Stimulated activated naive CD8-positive, alpha-beta T cell treated with anti-CD3 and anti-CD28 coated beads, Interleukin-15, amount 100 ng/mL, for 72 hours (primary cell): ENCODE results near the gene BCL2.

ENCODE experiments used
- ATAC-seq: fragments of 150-1000 bp; cut with Tn5 transposase; 2 replicates; pipeline ENCODE4 v1.10.0; 2021; ENCODE audit warnings: mild to moderate bottlenecking, moderate library complexity
- DNase-seq, 2 donors: peaks; one replicate each; pipeline ENCODE4 v3.0.0; 2021 to 2022
- H3K27ac Mint-ChIP-seq, 2 donors: one replicate each; pipeline ENCODE4 v1.8.0; 2022; ENCODE audit warnings: mild to moderate bottlenecking in 2 of 2, mixed read lengths in 2 of 2, moderate library complexity in 2 of 2
- H3K27me3 Mint-ChIP-seq: one replicate; pipeline ENCODE4 v1.8.0; 2022; ENCODE audit warnings: mixed read lengths
- H3K4me1 Mint-ChIP-seq: one replicate; pipeline ENCODE4 v1.8.0; 2022; ENCODE audit warnings: mild to moderate bottlenecking, mixed read lengths
- H3K4me3 Mint-ChIP-seq, 2 donors: one replicate each; pipeline ENCODE4 v1.8.0; 2022; ENCODE audit warnings: mild to moderate bottlenecking in 2 of 2, mixed read lengths in 2 of 2, moderate library complexity in 1 of 2
- H3K9me3 Mint-ChIP-seq, 2 donors: one replicate each; pipeline ENCODE4 v1.8.0; 2022; ENCODE audit warnings: mixed read lengths in 2 of 2

BCL2 gene

DNA sequence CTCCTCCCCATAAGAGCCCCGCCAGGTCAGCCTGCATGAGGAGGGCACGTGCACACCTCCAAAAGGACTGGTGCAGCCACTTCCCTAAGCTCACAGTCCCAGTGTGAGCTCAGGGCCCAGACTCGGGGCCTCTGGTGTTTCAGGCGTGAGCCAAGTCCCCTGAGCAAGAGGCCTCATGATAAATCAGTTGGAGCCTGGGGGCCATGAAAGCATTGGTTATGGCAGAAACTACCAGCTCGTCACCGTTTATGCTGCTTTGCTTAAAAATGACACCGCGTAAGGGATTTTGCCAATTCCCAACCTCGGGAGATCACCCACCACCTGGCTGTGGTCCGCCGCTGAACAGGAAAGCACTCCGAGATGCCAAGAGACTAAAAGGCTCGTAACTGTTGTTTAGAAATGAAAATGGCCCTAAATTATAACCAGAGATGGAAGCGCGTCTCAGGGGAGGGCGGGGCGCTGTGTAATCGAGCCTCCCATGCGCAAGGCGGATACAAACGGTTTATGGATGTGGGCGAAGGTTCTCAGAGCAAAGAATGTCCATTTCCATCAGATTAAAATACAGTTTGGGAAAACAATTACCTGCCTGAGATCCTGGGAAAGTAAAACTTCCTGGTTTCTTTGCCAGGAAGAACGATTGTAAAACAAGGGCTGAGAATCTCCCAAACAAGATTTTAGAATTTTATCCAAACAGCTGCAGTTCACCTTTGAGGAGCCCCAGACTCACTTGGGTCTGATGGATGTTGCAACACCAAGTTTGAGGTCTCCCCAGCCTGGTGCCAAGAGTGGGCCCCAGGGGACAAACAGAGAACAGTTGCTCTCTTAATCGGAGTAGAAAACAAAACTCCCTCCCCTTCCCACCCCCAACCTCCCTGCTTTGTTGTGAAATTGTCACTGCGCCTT is 141.4 kb downstream of the BCL2 start:
- Mint-ChIP-seq H3K27me3 (no peaks in the 10 kb centered on the region), H3K4me3 (no peak overlapping the region), H3K4me1 (peaks cover 92% of the 10 kb centered on the region), H3K27ac (no peak overlapping the region), H3K9me3 (no peaks in the 10 kb centered on the region)
- DNase-seq (no peak), ATAC-seq (no peak)

DNA sequence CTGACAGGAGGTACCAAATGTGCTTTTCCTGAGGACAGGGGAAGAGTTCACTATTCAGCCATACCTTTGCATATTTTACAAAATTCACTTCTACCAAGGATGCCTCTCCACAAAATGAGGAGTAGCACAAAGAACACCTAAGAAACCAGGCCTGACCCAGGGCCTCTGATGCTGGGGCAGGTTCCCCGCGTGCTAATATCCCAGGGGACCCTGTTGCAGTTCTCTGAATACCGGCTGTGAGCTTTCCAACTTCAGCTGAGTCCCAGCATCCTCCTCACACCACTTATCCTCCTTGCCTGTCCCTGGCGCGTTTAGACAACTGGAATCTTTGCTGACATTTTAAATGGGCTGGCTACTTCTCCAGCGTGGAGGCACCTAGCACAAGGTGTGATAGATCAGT is 142.3 kb downstream of the BCL2 start:
- ATAC-seq = no peak
- H3K27me3 Mint-ChIP-seq = no peaks in the 10 kb centered on the region
- no peak for DNase-seq
- H3K27ac Mint-ChIP-seq = peak overlapping the region in 1 of 2 donors; percentile 70
- no peak overlapping the region for H3K4me3 Mint-ChIP-seq
- H3K9me3 Mint-ChIP-seq = no peaks in the 10 kb centered on the region
- H3K4me1 Mint-ChIP-seq = peaks cover 86% of the 10 kb centered on the region

- no peaks in the 10 kb centered on the region for H3K9me3 Mint-ChIP-seq
- H3K27ac Mint-ChIP-seq = no peak overlapping the region
- DNase-seq = no peak
- no peaks in the 10 kb centered on the region for H3K27me3 Mint-ChIP-seq
- ATAC-seq = no peak
- no peak overlapping the region for H3K4me3 Mint-ChIP-seq
- peaks cover 70% of the 10 kb centered on the region for H3K4me1 Mint-ChIP-seq
These were observed 144.3 kb downstream of the BCL2 start for GRCh38 chr18:63175264-63175663.

DNA sequence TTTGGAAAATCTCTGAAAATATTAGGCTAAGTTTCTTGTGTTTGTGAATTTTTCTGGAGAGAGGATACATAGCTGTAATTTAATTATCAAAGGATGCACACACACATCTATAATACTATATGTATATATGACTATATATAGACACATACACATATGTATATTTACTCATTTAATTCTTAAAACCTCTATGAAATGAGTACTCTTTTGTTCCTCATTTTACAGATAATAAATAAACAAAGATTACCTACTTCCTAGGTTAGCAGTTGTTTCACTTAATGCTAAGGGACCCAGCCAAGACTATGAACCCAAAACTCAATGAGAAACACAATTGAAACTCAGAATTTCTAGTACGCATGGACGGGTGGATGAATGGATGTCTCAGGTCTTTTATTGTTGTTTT is 145.6 kb downstream of the BCL2 start:
- H3K4me1 Mint-ChIP-seq = peaks cover 63% of the 10 kb centered on the region
- H3K27me3 Mint-ChIP-seq = no peaks in the 10 kb centered on the region
- H3K27ac Mint-ChIP-seq = no peak overlapping the region
- no peak overlapping the region for H3K4me3 Mint-ChIP-seq
- ATAC-seq = no peak
- no peak for DNase-seq
- H3K9me3 Mint-ChIP-seq = no peaks in the 10 kb centered on the region

DNA sequence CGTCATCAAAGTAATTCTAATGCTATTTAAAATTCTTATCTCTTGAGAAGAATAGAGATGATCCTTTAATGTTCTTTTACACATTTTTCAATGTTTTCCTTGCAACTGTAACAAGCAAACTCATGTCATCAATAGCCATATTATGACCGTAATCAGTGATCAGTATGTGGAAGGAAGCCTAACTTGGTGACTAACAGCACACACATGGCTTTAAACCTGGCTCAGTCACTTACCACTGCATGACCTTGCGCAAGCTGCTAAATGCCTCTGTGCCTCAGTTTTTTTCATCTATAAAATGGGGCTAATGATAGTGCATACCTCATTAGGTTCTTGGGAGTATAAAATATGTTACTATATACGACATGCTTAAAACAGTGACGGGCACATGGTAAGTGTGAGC is 149.7 kb downstream of the BCL2 start:
- DNase-seq (no peak), ATAC-seq (no peak)
- Mint-ChIP-seq H3K4me1 (peaks cover 42% of the 10 kb centered on the region), H3K27me3 (no peaks in the 10 kb centered on the region), H3K9me3 (no peaks in the 10 kb centered on the region), H3K4me3 (no peak overlapping the region), H3K27ac (no peak overlapping the region)

- no peak overlapping the region for H3K27ac Mint-ChIP-seq
- ATAC-seq (no peak), DNase-seq (no peak)
- H3K27me3 Mint-ChIP-seq = no peaks in the 10 kb centered on the region
- no peaks in the 10 kb centered on the region for H3K9me3 Mint-ChIP-seq
- no peak overlapping the region for H3K4me3 Mint-ChIP-seq
- peaks cover 47% of the 10 kb centered on the region for H3K4me1 Mint-ChIP-seq
These were observed 151.3 kb downstream of the BCL2 start for GRCh38 chr18:63168287-63168686.

DNA sequence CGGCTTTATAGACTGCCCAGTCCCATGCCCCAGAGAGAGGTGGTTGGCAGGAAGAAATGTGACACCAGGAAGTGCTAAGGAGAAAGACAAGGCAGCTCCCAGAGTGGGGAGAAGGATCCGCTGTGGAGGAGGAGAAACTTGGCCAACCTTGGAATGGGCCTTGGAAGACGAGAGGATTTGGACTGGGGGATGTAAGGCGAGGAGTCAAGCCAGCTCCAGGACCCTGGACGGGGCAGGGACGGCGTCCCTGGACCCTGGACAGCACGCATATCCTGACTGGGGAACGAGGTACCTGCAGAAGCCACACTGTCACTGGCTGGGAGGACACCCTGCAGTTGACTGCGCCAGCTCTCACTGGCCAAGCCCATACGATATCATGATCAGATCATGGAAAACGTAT is 153.4 kb downstream of the BCL2 start:
- Mint-ChIP-seq H3K27ac (no peak overlapping the region), H3K4me3 (no peak overlapping the region), H3K27me3 (no peaks in the 10 kb centered on the region), H3K9me3 (peaks cover 0 to 4% of the 10 kb centered on the region in 2 donors), H3K4me1 (peaks cover 61% of the 10 kb centered on the region)
- DNase-seq (no peak), ATAC-seq (no peak)

DNA sequence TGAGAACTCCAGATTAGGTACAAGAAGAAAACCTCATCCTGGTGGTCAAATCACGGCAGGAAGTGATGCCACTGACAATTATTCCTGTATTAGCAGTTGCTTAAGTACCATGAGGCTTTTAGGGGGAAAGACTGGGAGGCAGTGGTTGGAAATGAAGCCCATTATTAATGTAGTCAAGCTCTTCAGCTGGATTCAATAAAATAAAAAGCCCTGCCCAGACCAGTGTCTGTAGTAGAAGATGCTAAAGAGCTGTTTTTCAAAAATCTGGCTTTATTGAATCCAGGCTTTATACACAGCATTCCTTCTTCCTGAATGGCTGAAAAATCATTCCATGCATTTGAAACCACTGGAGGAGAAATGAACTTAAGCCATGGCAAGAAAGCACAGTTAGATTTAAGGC is 155.2 kb downstream of the BCL2 start:
- no peaks in the 10 kb centered on the region for H3K27me3 Mint-ChIP-seq

DNA sequence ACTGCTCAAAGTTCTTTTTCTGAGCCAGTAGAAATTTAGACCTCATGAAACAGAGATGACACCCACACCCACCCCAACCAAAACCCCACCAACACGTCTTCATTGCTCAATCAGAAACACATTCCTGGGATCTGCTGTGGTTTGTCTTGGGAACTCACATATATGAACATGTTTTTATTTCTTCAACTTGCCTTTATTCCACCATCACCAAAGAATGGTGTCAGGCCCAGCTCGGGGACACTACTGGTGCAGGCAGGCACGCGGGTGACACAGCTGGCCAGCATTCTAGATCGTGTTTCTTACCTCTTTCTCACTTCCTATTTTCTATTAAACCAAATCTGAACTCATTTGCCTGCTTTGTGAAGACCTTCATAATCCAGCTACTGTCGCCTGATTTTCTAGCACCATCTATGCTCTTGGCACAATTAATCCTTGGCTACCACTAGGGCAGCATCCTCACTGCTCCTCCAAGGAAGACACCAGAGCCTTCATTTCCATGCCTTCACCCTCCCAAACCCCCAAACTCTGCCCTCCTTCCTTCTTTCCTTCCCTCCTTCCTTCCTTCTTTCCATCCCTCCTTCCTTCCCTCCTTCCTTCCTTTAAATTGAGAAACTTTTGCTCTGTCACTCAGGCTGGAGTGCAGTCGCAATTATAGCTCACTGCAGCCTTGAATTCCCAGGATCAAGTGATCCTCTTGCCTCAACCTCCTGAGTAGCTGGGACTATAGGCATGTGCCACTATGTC is 157.1 kb downstream of the BCL2 start:
- ATAC-seq (no peak), DNase-seq (peak; percentile 45 to 59)
- Mint-ChIP-seq H3K27me3 (no peaks in the 10 kb centered on the region), H3K4me1 (peaks cover 91% of the 10 kb centered on the region), H3K4me3 (peak overlapping the region; percentile 72 to 90), H3K27ac (peak overlapping the region; percentile 98 to 99), H3K9me3 (peaks cover 0 to 4% of the 10 kb centered on the region in 2 donors)

More for the DNA sequence above, 155.2 kb downstream of the BCL2 start:
- H3K4me3 Mint-ChIP-seq = no peak overlapping the region
- DNase-seq (no peak), ATAC-seq (no peak)
- H3K9me3 Mint-ChIP-seq = peaks cover 0 to 4% of the 10 kb centered on the region in 2 donors
- H3K27ac Mint-ChIP-seq = no peak overlapping the region
- H3K4me1 Mint-ChIP-seq = peaks cover 75% of the 10 kb centered on the region

GRCh38 chr18:63161761-63162195 is 157.8 kb downstream of the BCL2 start:
- DNase-seq = peak; percentile 79 to 88
- H3K4me3 Mint-ChIP-seq = peak overlapping the region; percentile 72 to 90
- peak overlapping the region; percentile 98 to 99 for H3K27ac Mint-ChIP-seq
- H3K4me1 Mint-ChIP-seq = peaks cover 92% of the 10 kb centered on the region
- peaks cover 0 to 4% of the 10 kb centered on the region in 2 donors for H3K9me3 Mint-ChIP-seq
- H3K27me3 Mint-ChIP-seq = no peaks in the 10 kb centered on the region
- ATAC-seq = peak; percentile 88

GRCh38 chr18:63161032-63161760 is 158.4 kb downstream of the BCL2 start:
- DNase-seq (peak; percentile 56 to 69), ATAC-seq (peak; percentile 68)
- Mint-ChIP-seq H3K4me1 (peaks cover 96% of the 10 kb centered on the region), H3K27ac (peak overlapping the region; percentile 98 to 99), H3K27me3 (no peaks in the 10 kb centered on the region), H3K9me3 (peaks cover 0 to 4% of the 10 kb centered on the region in 2 donors), H3K4me3 (peak overlapping the region; percentile 72 to 90)

DNA sequence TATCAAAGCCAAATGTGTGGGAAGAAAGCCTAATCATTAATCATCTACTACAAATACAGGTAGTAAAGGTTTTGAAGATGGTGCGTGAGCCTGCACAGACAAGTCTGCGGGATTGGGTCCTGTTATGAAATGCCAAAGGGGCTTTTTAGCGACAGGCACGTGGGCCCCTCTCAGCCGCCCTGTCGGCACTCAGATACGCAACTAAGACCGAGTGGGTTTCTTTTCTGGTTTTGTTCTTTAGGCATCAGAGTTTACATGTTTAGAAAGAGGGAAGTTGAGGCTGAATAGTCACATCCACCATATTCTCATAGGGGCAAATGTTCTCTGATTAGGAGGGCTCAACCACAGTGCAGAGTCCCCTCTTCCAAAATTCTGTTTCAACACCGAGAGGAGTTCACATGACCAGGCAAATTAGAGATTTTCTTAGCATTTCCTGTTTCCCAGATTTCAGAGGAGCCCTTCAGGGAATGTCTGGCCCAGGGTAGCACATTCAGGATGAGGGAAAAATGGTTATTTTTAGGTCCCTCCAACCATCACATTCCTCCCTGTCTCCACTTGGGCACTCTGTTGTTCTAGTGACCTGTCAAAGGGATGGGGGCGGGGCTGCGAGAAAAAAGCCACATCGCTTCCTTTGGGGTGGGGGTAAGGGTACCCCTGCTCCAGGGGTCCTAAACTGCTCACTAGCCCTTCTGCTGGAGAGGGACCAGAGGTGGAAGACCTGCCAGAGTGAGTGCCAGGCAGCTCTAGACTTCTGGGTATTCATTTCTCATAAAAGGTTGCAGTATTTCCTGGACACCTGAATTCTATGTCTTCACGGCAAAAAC is 159.2 kb downstream of the BCL2 start:
- H3K27me3 Mint-ChIP-seq = no peaks in the 10 kb centered on the region
- peak overlapping the region; percentile 72 to 90 for H3K4me3 Mint-ChIP-seq
- ATAC-seq (no peak), DNase-seq (peak in 1 of 2 donors; percentile 46)
- H3K27ac Mint-ChIP-seq = peak overlapping the region; percentile 98 to 99
- peaks cover 95% of the 10 kb centered on the region for H3K4me1 Mint-ChIP-seq
- peaks cover 0 to 4% of the 10 kb centered on the region in 2 donors for H3K9me3 Mint-ChIP-seq

DNA sequence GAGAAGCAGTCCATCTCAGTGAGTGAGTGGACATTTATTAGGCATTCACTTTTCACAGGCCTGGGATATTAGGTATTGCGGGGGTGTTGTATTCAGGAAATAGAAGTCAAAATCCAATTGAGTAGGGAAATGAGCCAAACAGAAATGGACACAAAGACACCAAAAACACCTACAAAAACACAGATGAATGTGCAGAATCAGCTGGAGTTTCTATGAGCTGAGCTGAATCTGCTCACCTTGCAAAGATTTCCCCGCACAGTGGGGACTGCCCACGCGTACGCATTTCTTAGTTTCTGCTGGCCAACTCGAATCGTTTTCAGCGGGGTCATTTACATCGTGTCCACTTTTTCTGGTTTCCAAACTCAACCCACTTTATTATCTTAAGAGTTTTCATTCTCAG is 160.0 kb downstream of the BCL2 start:
- peak overlapping the region; percentile 72 to 90 for H3K4me3 Mint-ChIP-seq
- ATAC-seq (no peak), DNase-seq (peak; percentile 41 to 68)

DNA sequence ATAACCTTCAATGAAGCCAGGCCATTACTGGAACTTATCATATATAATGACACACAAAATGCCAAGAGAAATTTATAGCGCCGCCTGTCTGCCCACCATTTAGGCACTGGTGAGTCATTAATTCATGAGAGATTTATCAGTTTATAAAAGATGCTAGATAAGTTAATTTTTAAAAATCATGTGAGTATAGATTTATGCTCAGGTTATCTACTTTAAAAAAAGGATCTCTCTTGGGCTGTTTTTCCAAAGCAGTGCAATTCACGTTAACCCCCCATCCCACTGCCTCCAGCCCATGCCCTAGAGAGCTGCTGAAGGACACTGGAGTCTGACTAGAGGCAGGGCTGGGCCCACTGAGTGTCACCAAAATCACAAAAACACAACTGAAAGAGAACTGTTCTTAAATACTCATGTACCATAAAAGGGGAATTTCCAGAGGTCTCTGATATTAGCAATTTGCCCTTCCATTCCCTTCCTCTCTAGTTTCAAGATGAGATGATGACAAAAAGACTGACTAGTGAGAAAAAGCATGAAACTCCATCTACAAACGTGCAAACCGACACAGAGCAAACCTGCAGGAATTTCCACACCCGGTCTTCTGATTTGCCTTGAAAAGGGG is 160.8 kb downstream of the BCL2 start:
- ATAC-seq (peak; percentile 25), DNase-seq (peak; percentile 46 to 65)
- peaks cover 0 to 4% of the 10 kb centered on the region in 2 donors for H3K9me3 Mint-ChIP-seq

More for the DNA sequence above, 160.0 kb downstream of the BCL2 start:
- no peaks in the 10 kb centered on the region for H3K27me3 Mint-ChIP-seq
- H3K4me1 Mint-ChIP-seq = peaks cover 99% of the 10 kb centered on the region
- peaks cover 0 to 4% of the 10 kb centered on the region in 2 donors for H3K9me3 Mint-ChIP-seq
- H3K27ac Mint-ChIP-seq = peak overlapping the region; percentile 97 to 98

More for the DNA sequence above, 160.8 kb downstream of the BCL2 start:
- Mint-ChIP-seq H3K4me1 (peaks cover 99% of the 10 kb centered on the region), H3K4me3 (peak overlapping the region; percentile 72 to 90), H3K27ac (peak overlapping the region; percentile 97 to 98), H3K27me3 (no peaks in the 10 kb centered on the region)
